ENCODE results near the gene PRSS2.
"Not testable (repeated sequence)": the region's sequence is repeated elsewhere in the genome, so short reads cannot be mapped to it uniquely, and the experiment has no call there.

The PRSS2 gene

GRCh38 chr7:142740786-142741185 is 30.0 kb upstream of the PRSS2 start:
- H3K4me1 Mint-ChIP-seq: no peaks in the 10 kb centered on the region
- no peaks in the 10 kb centered on the region for H3K36me3 Mint-ChIP-seq (ENCODE audit: low read depth)
- H3K4me3 Mint-ChIP-seq: no peak overlapping the region
- no peak overlapping the region for H3K27ac Mint-ChIP-seq
- peaks cover 26% of the 10 kb centered on the region for H3K27me3 Mint-ChIP-seq (ENCODE audit: low read depth, poor library complexity)
- TF ChIP-seq, protein P1, sequence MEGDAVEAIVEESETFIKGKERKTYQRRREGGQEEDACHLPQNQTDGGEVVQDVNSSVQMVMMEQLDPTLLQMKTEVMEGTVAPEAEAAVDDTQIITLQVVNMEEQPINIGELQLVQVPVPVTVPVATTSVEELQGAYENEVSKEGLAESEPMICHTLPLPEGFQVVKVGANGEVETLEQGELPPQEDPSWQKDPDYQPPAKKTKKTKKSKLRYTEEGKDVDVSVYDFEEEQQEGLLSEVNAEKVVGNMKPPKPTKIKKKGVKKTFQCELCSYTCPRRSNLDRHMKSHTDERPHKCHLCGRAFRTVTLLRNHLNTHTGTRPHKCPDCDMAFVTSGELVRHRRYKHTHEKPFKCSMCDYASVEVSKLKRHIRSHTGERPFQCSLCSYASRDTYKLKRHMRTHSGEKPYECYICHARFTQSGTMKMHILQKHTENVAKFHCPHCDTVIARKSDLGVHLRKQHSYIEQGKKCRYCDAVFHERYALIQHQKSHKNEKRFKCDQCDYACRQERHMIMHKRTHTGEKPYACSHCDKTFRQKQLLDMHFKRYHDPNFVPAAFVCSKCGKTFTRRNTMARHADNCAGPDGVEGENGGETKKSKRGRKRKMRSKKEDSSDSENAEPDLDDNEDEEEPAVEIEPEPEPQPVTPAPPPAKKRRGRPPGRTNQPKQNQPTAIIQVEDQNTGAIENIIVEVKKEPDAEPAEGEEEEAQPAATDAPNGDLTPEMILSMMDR (IDR thresholded peaks at IDR 0.05): no peak
- no peaks in the 10 kb centered on the region for H3K9me3 Mint-ChIP-seq
- no peak for DNase-seq

- not testable (repeated sequence) for H3K36me3 Mint-ChIP-seq (ENCODE audit: low read depth); H3K9me3 Mint-ChIP-seq; H3K27ac Mint-ChIP-seq; DNase-seq; H3K4me3 Mint-ChIP-seq; H3K4me1 Mint-ChIP-seq
- H3K27me3 Mint-ChIP-seq (ENCODE audit: low read depth, poor library complexity): peaks cover 31% of the 10 kb centered on the region
Measured at GRCh38 chr7:142741932-142742331, 28.8 kb upstream of the PRSS2 start.

DNA sequence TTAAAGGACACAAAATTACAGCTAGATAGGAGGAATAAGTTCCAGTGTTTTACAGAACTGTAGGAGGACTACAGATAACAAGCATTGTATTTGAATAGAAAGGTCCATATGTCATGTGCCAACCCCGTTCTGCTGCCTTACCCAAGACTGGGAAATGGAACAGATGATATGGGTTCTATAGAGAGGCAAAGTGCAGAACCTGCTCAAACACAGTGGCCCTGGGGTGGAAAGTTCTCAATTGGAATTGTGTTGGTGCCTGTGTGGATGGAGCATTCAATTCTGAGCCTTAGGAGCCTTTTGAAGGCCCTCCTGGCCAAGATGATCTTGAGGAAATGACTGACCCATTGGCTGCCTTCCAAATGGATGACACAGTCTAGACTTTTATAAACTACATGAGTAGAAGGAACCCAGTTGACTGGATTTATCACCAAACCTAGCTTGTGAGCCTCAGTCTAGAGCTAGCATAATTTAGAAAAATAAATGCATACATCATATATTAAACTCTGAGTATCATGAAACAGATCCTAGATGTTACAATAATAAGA is 25.6 kb upstream of the PRSS2 start:
- Mint-ChIP-seq H3K27ac (no peak overlapping the region), H3K27me3 (ENCODE audit: low read depth, poor library complexity) (peaks cover 29% of the 10 kb centered on the region), H3K4me3 (no peak overlapping the region), H3K36me3 (ENCODE audit: low read depth) (no peaks in the 10 kb centered on the region), H3K4me1 (no peaks in the 10 kb centered on the region), H3K9me3 (no peaks in the 10 kb centered on the region)
- DNase-seq: no peak
- TF ChIP-seq, protein P1 (IDR thresholded peaks at IDR 0.05): no peak

DNA sequence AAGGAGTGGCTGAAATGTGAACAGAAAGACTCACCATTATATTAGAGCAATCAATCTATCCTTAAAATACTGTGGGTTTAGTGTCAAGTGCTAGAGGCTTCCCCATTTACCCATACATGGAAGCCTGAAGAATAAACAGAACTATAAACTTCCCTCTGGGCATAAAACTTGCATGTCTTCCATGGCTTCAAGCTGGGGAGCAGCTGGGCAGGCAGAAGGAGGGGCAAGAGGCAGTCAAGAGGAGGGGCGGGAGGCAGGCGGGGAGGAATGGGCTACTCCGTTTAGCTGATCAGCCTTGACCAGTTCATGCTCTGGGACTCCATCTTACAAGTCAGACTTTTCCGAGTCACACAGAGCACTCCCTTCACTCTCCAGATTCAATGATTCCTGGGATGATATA is 25.0 kb upstream of the PRSS2 start:
- peaks cover 25% of the 10 kb centered on the region for H3K27me3 Mint-ChIP-seq (ENCODE audit: low read depth, poor library complexity)
- H3K9me3 Mint-ChIP-seq: no peaks in the 10 kb centered on the region
- TF ChIP-seq, protein P1 (IDR thresholded peaks at IDR 0.05): no peak
- H3K36me3 Mint-ChIP-seq (ENCODE audit: low read depth): no peaks in the 10 kb centered on the region
- no peak for DNase-seq
- H3K4me1 Mint-ChIP-seq: no peaks in the 10 kb centered on the region
- H3K27ac Mint-ChIP-seq: no peak overlapping the region
- no peak overlapping the region for H3K4me3 Mint-ChIP-seq

DNA sequence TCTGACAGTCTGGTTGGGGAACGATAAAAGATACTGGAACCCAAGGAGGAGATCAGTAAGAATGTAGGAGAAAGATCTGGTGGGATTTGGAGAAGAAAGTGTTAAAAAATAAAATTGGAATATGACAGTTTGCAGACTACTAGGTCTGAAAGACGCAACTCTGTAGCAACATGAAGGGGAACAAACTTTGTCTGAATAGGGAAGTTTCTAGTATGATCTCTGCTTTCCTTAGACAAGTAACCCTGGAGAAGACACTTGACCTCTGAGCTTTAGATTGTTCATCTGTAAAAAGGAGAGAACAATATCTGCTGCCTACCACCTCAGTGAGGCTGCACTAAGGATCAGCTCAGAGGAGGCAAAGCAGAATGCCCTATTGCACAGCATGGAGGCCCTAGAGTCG is 24.5 kb upstream of the PRSS2 start:
- Mint-ChIP-seq H3K4me1 (no peaks in the 10 kb centered on the region), H3K27me3 (ENCODE audit: low read depth, poor library complexity) (peaks cover 24% of the 10 kb centered on the region), H3K36me3 (ENCODE audit: low read depth) (no peaks in the 10 kb centered on the region), H3K9me3 (no peaks in the 10 kb centered on the region), H3K27ac (no peak overlapping the region), H3K4me3 (no peak overlapping the region)
- DNase-seq: no peak
- TF ChIP-seq, protein P1 (IDR thresholded peaks at IDR 0.05): no peak

DNA sequence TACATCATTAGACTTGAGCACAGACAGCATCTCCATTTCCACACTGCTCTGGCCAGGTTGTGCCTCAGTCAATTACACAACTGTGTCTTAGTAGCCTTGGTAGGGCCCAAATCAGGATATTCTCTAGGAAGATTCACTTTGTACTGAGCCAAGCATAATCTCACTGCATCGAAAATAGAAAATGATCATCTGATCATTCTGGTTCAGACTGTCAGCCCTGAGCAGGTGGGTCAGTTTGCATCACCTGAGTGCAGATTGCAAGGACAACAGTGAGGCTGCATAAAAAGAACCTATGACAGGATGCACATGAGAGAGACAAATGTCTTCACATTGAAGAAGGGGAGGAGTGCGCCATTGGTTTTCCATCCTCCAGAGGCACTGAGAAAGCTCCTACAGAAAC is 22.4 kb upstream of the PRSS2 start:
- DNase-seq; H3K27ac Mint-ChIP-seq; H3K4me1 Mint-ChIP-seq; H3K36me3 Mint-ChIP-seq (ENCODE audit: low read depth); H3K4me3 Mint-ChIP-seq; H3K9me3 Mint-ChIP-seq: not testable (repeated sequence)
- H3K27me3 Mint-ChIP-seq (ENCODE audit: low read depth, poor library complexity): peaks cover 23% of the 10 kb centered on the region

DNA sequence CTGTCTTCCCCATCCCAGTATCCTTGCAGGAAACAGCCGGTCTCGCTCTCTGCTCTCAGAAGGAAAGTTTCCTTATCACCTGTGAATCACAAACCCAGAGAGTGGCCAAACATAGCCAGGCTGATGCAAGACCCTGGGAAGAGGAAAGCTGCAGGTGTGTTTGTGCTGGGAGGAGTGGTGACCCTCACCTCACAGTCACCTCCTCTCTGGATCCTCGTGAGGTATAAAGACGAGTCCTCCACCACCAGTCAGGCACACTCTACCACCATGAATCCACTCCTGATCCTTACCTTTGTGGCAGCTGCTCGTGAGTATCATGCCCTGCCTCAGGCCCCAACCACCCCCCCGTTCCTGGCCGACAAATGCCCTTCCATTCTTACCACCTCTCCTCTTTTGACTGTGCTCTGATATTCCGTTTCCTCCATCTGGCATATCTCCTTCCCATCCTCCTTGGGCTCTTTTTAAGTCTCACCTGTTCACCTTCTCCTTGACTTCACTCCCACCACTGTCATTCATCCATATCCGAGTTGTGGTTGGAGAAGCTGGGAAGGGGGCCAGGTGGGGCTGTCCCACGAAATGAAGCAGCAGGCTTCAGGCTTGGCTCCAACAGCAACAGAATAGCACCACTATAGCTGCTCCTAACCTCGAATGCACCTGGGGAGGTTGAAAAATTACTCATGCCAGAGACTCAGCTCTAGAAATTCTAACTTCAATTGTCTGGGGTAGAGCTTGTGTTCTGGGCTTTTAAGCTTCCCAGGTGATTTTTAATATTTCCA is 21.4 kb upstream of the PRSS2 start, which contains the start of gene PRSS1:
Gene PRSS1 (plus strand): TSS at position 255 of the 776 bp plus-strand sequence. CDS start 13 bp downstream, at position 268.
- no peaks in the 10 kb centered on the region for H3K9me3 Mint-ChIP-seq
- TF ChIP-seq, protein P1 (IDR thresholded peaks at IDR 0.05): no peak
- H3K4me3 Mint-ChIP-seq: no peak within 1 kb of the TSS
- DNase-seq: no peak
- H3K36me3 Mint-ChIP-seq (ENCODE audit: low read depth): no peaks in the 10 kb centered on the region
- H3K27ac Mint-ChIP-seq: no peak within 1 kb of the TSS
- peaks cover 24% of the 10 kb centered on the region for H3K27me3 Mint-ChIP-seq (ENCODE audit: low read depth, poor library complexity)
- H3K4me1 Mint-ChIP-seq: no peaks in the 10 kb centered on the region
